HG03060 (cell line): Measurements from ENCODE around the gene ISL1.

Experiments
- ATAC-seq: cut with Tn5 transposase; IDR thresholded peaks from one replicate; pipeline ENCODE4 v1.9.1; 2021; ENCODE audit warnings: low read depth, moderate number of reproducible peaks; ENCODE audit not compliant: unreplicated experiment

The ISL1 gene

DNA sequence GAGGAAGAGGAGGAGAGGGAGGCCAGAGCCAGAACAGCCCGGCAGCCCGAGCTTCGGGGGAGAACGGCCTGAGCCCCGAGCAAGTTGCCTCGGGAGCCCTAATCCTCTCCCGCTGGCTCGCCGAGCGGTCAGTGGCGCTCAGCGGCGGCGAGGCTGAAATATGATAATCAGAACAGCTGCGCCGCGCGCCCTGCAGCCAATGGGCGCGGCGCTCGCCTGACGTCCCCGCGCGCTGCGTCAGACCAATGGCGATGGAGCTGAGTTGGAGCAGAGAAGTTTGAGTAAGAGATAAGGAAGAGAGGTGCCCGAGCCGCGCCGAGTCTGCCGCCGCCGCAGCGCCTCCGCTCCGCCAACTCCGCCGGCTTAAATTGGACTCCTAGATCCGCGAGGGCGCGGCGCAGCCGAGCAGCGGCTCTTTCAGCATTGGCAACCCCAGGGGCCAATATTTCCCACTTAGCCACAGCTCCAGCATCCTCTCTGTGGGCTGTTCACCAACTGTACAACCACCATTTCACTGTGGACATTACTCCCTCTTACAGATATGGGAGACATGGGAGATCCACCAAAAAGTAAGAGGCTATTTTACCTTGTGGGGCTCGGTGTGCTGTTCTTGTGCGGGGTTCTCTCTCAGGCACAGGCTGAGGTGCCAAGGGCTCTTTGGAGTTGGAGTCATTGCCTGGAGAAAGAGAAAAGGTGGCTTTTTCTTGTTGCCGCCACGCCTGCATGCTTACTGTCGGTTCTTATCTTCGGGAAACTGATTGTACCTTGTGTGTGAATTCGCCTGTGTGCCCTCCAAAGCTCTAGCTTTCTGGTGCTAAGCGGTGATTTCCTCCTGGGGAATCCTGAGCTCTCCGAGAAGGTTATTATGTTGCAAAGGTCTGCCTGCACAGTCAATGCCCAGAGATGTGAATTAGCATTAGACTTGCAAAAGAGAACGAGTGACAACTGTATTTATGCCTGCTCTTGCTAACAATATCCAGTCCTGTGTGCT, at the start of gene ISL1:
ISL1 (plus strand) TSS at position 318 of the 991 bp plus-strand sequence; CDS start at position 542, 224 bp downstream.
- no peak for ATAC-seq

- no peak for ATAC-seq
Observed at GRCh38 chr5:51336878-51337277, 46.4 kb upstream of the ISL1 start.

DNA sequence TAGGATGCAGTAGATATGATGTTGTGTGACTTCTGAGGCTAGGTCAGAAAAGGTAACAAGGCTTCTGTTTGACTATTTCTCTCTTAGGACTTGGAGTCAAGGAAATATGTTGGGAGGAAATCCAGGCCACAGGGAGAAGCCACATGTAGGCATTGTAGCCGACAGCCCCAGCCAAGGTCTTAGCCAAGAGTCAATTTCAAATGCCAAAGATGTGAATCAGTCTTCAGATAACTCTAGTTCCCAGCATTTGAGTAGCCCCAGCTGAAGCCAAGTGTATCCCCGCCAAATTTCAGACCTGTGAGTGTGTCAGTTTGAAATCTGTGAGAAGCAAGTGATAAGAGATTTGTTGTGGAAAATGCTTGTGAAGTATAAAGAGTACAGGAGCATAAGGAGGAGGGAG, 38.1 kb upstream of the ISL1 start:
- no peak for ATAC-seq

DNA sequence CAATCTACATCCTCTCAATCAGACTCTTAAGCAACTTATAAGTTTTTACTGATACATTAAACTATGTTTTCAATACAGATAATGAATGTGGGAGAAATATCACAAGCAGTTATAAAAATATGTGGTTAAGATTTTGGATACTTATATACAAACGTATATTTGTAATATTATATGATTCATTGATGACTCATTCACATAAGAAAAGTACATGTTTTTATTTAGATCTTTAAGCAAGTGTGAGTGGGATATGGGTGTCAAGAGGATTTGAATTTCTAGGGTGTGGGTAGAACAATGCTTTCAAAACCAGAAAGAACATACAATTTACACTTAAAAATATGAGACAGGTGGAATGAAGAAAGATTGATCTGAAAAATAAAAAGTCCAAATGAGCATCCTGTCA, 36.1 kb upstream of the ISL1 start:
- ATAC-seq, result no peak

GRCh38 chr5:51347704-51348103, 35.5 kb upstream of the ISL1 start:
- no peak for ATAC-seq

GRCh38 chr5:51371052-51371451, 12.2 kb upstream of the ISL1 start:
- no peak for ATAC-seq

DNA sequence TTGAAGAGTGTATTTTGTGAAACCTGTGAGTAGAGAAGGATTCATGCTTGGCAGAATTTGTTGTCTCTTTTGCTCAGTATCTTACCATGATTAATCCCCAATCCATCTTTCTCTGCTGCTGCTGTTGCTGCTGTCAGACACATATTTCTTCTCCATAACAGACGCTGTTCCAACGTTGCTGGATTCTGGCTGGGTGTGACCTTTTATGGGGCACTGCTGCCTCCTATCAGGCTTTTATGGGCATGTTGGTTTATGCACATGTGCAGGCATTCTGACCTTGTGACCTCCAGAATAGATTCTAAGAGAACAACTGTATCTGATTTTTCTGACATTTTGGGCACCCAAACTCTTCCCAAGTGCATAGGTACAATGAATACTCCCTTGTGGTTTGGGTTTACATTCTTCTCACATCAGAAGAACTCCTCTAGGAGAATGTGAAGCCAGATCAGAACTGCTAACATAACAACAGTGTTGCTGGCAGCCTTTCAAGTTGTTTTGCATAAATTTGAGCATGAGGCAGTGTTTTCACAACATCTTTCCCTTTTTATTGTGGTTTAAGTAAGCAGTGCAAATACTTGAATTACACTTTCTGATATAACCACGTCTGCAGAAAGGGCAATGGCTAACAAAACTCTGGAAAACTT, 9.2 kb upstream of the ISL1 start:
- no peak for ATAC-seq

DNA sequence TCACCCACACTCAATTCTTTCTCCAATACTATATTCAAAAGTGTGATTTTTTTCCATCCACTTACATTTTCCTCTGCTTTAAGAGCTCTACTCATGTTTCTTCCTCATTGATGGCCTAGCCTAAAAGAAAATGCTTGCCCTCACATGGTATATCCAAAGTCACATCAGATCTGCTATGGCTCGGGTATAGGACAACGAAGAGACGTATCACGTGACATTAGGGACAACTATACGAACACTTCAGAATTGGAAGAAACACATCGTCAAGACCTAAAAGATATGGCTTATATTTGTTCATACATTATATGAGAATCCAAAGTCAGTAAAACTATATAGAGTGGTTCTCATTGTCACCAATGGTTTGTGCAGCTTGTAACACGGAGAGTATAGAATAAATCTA, 8.2 kb upstream of the ISL1 start:
- no peak for ATAC-seq

DNA sequence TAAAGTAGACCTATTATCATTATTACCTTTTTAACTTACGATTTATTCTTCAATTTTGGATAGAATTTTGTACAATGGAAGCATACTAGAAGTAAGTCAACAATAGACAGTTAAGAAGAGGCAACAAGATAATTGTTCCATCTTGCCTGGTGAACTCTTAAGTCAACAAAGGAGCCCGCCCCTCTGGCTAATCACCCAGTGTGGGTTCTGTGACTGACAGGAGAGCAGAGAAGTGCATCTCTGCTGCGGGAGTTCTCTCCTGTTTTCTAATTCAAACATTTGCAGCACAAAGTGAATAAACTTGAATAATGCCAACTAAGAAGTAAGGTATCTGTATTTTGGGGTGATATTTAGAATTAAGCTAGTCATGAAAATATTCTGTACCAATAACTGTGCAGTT, 6.7 kb upstream of the ISL1 start:
- ATAC-seq, result no peak

DNA sequence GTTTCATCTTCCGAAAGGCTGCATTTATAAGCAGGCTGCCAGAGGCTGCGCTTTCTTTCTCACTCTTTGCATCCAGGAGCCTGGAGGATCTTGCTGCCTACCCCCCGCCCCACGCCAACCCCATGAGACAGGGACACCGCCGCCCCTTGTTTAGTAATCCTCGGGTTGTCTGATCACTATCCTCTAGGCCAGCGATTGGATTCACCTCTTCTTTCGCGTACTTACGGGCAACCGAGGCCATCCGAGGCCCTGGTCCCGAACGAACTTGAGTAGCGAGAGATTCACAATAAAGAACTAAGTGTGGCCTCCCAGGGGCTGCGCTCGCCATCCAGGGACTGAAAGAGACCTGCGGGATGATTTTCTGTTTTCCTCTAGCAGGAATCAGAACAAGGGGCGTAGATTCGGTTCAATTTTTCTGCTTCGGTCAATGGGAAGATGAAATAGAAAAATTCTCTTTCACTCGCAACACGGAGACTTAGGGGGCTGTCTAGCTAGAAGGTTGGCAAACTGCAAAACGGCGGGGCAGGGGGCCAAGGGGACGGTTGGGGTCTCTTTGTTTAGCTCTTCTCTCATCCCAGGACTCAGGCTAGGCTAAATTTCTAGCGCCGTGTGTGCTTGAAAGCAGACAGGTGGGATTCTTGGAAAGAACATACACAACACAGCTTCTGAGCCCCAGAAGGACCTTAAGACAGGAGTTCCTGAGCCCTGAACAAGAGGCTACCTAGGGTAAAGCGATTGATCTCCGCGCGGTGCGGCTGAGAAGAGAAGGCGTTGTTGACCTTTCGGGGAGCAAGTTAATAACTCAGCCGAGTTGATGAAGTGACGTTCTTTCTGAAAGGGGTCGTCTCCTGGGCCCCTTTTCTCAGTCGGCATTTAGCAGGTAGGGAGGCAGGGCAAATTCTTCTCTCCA, 5.8 kb upstream of the ISL1 start:
- ATAC-seq, result no peak

GRCh38 chr5:51378061-51378409, 5.2 kb upstream of the ISL1 start:
- no peak for ATAC-seq

GRCh38 chr5:51378448-51379330, 4.6 kb upstream of the ISL1 start:
- no peak for ATAC-seq

- no peak for ATAC-seq
Observed at GRCh38 chr5:51379331-51379700, 3.9 kb upstream of the ISL1 start.

DNA sequence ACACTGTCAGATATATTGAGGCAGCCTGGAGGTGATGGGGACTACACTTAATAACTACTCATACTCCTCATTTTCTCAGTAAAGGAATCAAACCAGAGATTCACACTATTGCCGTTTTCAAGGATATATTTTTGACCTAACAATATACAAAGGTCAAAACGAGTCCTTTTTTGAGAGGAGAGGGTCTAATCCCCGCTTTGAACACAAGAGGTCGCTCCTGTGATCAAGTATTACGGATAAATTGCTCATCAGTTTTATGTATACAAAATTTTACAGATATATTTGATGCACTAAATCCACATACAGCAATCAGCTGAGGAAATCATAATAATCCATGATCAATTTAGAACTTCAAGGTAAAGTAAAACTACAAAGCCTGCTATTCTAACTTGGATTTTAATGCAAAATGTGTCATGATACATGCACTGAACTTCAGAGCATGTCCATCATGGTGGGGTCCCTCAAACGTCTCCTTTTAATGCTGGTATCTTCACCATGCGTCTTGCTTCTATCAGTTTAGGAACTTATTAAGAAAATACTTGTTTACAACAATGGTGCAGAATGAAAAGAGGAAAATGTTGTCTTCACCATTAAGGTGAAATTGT, 2.5 kb upstream of the ISL1 start:
- no peak for ATAC-seq

DNA sequence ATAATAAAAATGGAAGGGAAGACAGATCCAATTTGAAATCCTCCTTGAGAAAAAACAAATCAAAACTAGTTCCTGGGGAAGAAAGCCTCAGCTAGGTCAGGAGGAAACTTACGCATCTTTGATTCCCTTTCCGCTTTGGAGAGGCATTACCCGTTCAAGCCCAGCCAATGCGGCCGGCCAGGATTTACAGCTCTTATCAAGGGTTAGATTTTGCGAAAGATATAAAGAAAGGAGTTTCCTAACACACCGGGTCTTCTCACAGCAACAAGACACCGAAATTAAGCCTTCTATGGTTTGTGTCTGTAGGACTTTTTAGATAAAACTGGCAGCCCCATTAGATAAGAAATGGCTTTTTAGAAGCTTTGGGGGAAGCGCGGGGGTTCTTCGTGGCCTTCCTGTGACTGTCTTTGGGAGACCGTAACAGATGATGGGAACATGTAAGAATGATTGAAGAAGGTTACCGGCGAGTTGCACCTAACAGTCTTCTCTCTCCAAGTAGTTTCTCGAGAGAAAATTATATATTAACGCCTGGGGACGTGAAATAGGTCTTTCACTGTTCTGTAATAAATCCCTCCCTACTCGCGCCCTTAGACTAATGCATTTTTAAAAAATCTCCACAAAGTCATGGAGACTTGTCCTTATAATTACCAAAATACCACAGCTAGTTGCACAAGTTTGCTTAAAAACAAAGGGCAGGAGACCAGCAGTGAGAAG, 1.3 kb upstream of the ISL1 start:
- ATAC-seq, result no peak

DNA sequence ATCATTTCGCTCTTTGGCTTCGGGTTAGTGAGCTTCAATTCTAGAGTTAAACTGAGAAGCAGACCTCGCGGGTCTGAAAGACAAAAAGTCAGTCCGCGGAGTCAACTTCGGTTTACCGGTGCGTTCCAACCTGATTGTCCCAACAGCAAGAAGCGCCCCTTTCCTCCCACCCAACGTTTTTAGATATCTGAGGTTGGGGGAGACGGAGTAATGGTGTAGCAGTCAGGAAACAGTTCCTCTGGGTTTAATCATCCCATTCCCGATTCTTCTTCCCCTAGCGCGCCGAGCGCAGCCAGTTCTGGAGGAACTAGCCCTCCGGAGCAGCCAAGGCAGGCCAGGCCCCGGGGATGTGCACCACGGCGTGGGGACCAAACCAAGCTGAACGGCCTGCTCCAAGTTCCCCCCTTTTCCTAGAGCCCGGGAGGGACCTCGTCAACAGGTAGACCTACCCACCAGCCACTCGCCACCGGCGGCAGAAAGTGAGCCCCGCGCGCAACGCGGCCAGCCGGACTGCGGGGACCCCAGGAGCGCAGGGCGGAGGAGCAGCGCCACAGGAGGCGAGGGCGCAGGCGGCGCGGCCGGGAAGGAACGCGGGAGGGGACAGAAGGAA, 622 bp upstream of the ISL1 start:
- no peak for ATAC-seq

DNA sequence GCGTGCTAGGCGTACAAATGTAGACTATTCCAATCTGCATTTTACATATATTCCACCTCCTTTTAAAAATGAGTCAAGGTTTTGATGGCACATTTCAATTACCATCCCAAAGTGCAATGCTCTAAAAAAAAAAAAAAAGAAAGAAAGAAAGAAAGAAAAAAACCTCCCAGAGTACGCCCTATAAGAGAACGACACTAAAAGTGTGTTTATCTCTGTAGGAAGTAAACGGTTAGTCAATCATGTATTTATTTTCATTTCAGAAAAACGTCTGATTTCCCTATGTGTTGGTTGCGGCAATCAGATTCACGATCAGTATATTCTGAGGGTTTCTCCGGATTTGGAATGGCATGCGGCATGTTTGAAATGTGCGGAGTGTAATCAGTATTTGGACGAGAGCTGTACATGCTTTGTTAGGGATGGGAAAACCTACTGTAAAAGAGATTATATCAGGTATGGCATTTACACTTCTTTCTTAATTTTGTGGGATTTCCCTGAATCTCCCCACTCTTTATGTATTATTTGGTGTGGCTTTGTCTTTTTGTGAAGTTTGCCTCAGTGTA, 1.1 kb downstream of the ISL1 start:
- ATAC-seq, result no peak

DNA sequence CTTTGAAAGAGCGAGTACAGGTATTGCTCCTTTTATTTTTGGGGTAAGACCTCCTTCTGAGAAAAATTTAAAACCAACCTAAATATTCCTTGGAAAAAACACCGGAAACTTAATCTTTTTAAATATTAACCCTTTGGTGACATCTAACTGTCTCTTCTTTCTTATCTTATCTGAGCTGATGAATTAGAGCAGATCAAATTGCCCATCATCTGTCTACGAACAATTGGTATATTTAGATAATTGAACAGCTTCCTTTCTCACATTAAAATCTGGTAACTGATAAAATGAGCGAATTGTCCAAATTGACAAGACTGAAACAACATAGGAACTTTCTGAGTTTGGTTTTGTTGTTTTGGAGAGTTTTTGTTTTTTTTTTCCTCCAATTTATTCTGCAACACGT, 2.0 kb downstream of the ISL1 start:
- no peak for ATAC-seq
